MG63 (cell line): ENCODE results near the gene SDK1. TPM values are rescaled to one million over a fixed set of nuclear protein-coding genes. Genes with fewer than 3 reads are reported as not detected.

Source experiments
- DNase-seq: peaks from one replicate; pipeline ENCODE4 v3.0.0-alpha.2; 2020
- H3K27me3 ChIP-seq: fragments of 250-450 bp; sonication (Bioruptor Pico); 2 replicates; pipeline ENCODE4 v1.5.1; 2020; ENCODE audit warnings: mild to moderate bottlenecking, moderate library complexity
- H3K36me3 ChIP-seq: fragments of 250-450 bp; sonication (Bioruptor Pico); 2 replicates; pipeline ENCODE4 v1.5.1; 2020; ENCODE audit warnings: mild to moderate bottlenecking, moderate library complexity
- H3K4me3 ChIP-seq: fragments of 250-450 bp; sonication (Bioruptor Pico); 2 replicates; pipeline ENCODE4 v1.5.1; 2020; ENCODE audit warnings: mild to moderate bottlenecking, moderate library complexity
- H3K9me3 ChIP-seq: fragments of 250-450 bp; sonication (Bioruptor Pico); 2 replicates; pipeline ENCODE4 v1.5.1; 2020; ENCODE audit warnings: mild to moderate bottlenecking, moderate library complexity
- total RNA-seq: library from RNA; depleted of rRNA; stranded (reverse); fragments of >200 nt; shearing (Covaris generic); gene quantifications from 2 replicates; pipeline ENCODE4 v1.2.3, GENCODE V29; 2014; ENCODE audit warnings: low replicate concordance

The SDK1 gene
- total RNA-seq, 1 experiment from 2014 or later, result 1.1 TPM

DNA sequence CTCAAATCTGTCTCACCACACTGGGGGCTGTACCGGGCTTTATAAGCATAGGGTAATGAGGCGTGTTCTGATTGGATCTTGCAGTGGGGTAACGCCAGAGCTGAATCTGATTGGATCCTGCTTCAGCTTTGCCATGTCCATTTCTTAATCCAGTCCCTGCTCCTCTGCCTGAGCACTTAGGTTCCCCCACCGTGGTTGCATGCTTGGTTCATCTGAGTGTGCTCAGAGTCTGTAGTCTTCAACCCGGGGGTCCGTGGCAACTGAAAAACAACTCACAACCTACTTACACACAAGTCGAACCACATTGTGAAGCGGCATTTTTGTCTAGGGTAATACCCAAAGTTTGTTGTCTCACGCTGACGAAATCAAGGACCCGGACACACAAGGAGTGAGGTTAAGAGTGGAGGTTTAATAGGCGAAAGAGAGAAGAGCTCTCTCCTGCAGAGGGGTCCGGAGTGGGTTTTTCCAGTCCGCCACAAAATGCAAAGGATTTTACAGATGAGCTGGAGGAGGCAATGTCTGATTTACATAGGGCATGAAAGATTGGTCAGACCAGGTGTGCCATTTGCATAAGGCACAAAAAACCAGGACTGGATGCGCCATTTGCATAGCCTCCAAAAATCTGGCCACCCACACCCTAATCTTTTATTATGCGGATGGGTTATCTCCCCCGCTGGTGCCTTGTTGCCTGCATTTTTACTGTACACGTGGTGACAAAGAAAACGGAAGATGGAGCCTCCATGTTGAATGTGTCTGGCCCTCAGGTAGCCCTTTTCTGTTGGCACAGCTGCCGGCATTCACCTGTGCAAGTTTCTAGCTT, 739.3 kb downstream of the SDK1 start:
- DNase-seq, result no peak
- Histone ChIP-seq H3K9me3 (no peaks in the 10 kb centered on the region), H3K36me3 (no peaks in the 10 kb centered on the region), H3K27me3 (no peaks in the 10 kb centered on the region), H3K4me3 (no peak overlapping the region)

DNA sequence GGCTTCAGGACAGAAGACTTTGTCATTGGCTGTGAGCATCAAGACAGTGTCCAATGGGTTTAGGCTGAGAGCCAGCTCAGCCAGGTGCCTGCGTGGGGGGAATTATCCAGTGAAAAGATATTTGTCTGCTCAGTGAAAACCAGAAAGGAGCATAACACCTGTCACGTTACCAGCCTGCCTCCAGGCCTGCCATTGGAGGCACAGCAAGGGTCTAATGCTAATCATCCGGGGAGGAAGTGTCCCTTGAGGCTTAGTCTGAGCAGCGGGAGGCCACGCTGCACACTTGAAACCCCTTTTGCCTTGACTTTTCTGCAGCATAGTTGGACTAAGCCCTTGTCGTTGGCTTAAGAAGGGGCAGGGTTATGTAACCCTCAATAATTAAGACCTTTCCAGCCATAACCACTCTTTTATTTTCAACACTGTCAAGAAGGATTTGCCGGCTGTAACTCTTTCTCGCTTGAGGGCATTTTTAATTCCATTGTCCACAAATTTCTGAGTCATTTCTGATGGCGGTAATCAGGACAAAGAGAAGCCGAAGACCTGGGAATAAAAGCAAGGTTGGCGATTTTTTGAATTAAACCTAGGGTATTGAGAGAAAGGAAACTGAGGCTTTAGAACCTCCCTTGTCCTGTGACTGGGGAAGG, 741.5 kb downstream of the SDK1 start:
- Histone ChIP-seq H3K27me3 (no peaks in the 10 kb centered on the region), H3K9me3 (no peaks in the 10 kb centered on the region), H3K36me3 (no peaks in the 10 kb centered on the region), H3K4me3 (no peak overlapping the region)
- no peak for DNase-seq

DNA sequence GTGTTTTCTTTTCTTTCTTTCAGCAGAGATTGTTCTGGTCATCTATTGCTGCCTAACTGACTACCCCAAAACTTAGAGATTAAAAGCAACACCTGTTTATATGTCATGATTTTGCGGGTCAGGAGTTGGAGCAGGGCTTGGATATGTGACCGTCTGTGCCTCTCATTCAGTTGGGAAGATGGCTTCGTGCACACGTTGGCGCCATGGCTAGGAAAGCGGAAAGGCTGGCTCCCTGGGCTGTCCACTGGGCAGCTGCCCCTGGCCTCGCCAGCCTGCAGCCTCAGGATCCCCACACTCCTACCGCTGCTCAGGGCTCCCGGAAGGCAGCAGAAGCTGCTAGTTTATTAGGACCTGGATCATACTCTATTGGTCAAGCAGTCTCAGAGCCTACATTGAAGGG, 742.9 kb downstream of the SDK1 start:
- H3K9me3 ChIP-seq, result no peaks in the 10 kb centered on the region
- H3K36me3 ChIP-seq, result no peaks in the 10 kb centered on the region

DNA sequence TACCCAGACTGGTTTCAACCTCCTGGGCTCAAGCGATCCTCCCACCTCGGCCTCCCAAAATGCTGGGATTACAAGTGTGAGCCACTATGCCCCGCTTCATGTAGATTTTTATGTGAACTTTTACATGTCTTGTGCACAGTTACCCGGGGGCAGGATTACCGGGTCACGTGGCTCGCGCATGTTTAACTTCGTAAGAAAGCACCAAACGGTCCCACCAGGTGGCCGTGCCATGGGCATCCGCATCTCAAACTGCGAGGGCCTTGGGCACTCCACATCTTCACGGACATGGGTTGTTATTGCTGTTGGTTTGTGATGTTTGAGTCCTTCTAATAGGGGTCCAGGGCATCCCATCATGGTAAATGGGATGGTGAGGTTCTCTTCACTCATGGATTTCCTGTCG, 744.4 kb downstream of the SDK1 start:
- no peaks in the 10 kb centered on the region for H3K9me3 ChIP-seq
- no peak overlapping the region for H3K4me3 ChIP-seq
- H3K36me3 ChIP-seq, result no peaks in the 10 kb centered on the region
- DNase-seq, result no peak
- H3K27me3 ChIP-seq, result no peaks in the 10 kb centered on the region

More for the DNA sequence above, 742.9 kb downstream of the SDK1 start:
- no peaks in the 10 kb centered on the region for H3K27me3 ChIP-seq
- H3K4me3 ChIP-seq, result no peak overlapping the region
- DNase-seq, result no peak

DNA sequence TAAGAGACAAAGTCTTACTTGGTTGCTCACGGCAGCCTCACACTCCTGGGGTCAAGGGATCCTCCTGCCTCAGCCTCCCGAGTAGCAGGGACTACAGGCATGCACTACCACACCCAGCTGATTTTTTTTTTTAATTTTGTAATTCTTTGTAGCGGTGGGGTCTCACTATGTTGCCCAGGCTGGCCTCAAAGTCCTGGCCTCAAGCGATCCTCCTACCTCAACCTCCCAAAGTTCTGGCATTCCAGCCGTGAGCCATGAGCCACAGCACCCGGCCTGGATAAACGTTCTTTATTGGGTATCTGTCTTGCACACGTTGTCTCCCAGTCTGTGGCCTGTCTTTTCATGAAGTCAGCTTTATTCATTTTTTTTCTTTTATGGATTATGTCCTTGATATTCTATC, 744.9 kb downstream of the SDK1 start:
- no peaks in the 10 kb centered on the region for H3K9me3 ChIP-seq
- no peak overlapping the region for H3K4me3 ChIP-seq
- DNase-seq, result no peak
- no peaks in the 10 kb centered on the region for H3K36me3 ChIP-seq
- no peaks in the 10 kb centered on the region for H3K27me3 ChIP-seq

DNA sequence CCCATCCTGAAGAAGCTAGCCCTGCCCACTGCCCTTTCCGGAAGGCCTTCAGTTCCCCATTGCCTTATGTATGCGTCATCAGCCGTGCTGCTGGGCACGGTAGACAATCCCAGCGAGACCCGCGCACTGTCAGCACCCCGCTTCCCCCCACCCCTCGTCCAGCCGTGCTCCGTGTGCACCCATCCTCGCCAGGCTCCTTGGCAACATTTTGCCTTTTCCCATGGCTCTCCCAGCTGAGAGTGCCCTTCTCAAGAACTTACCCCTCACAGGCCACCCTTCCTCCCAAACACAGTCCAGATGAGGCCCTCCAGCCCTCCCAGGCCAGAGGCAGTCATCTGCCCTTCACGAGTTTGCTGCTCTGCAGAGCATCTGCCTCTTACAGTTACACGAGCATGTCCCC, 747.3 kb downstream of the SDK1 start:
- DNase-seq, result no peak
- no peaks in the 10 kb centered on the region for H3K27me3 ChIP-seq
- H3K9me3 ChIP-seq, result no peaks in the 10 kb centered on the region
- no peaks in the 10 kb centered on the region for H3K36me3 ChIP-seq
- no peak overlapping the region for H3K4me3 ChIP-seq

DNA sequence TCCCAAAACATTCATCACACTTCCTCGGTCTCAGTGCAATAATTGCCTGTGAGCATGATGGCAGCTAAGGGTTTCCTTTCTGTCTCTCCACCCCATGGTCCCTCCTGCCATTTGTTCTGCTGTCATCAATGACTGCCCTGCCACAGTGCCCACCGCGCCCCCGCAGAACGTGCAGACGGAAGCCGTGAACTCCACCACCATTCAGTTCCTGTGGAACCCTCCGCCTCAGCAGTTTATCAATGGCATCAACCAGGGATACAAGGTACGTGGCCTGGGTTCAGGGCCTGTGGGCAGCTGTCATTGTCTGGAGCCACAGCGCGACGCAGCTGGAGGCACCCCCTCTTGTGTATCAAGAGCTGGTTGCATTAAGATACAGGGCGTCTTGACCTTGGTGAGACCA, 748.1 kb downstream of the SDK1 start:
- H3K4me3 ChIP-seq, result no peak overlapping the region
- no peaks in the 10 kb centered on the region for H3K9me3 ChIP-seq
- no peaks in the 10 kb centered on the region for H3K36me3 ChIP-seq
- DNase-seq, result no peak
- H3K27me3 ChIP-seq, result no peaks in the 10 kb centered on the region

DNA sequence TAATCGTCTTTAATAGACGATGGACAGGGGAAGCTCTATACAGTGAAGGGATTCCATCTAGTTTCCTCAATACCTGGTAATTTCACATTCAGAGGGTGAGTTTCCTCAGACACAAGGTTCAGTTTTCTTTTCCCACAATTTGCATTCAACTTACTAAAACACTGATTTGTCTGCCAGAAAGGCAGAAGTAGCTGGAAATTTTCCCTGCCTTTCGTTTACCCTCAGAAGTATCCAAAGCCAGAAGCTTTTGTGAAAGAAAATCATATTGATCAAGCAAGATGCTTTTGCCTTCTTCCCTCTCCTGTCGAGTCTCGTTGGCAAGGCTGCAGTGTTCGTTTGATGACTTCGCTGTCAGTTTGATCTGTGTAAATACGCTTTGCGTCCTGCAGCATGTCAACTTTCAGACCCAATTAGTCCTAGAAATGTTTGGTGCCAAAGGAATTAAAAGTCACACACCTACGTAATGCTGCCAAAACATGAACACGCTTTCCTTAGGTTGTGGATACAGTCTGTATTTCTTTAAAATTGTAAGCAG, 749.1 kb downstream of the SDK1 start:
- Histone ChIP-seq H3K36me3 (no peaks in the 10 kb centered on the region), H3K27me3 (no peaks in the 10 kb centered on the region), H3K4me3 (no peak overlapping the region), H3K9me3 (no peaks in the 10 kb centered on the region)
- DNase-seq, result no peak

DNA sequence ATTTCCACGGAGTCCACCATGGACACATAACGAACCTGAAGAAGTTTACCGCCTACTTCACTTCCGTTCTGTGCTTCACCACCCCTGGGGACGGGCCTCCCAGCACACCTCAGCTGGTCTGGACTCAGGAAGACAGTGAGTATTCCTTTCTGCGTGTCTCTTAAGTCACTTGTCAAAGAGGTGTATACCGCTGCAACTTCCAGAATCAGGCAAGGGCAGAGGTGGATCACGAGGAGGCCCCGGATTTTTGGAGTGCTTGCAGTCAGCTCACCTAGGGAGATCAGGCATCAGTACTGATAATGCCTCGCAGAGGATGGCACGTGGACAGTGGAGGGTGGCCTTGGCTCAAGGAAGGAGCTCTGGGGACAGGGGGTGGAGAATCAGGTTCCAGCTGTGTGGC, 750.6 kb downstream of the SDK1 start:
- no peaks in the 10 kb centered on the region for H3K36me3 ChIP-seq
- no peaks in the 10 kb centered on the region for H3K9me3 ChIP-seq
- H3K4me3 ChIP-seq, result no peak overlapping the region
- DNase-seq, result no peak
- no peaks in the 10 kb centered on the region for H3K27me3 ChIP-seq

DNA sequence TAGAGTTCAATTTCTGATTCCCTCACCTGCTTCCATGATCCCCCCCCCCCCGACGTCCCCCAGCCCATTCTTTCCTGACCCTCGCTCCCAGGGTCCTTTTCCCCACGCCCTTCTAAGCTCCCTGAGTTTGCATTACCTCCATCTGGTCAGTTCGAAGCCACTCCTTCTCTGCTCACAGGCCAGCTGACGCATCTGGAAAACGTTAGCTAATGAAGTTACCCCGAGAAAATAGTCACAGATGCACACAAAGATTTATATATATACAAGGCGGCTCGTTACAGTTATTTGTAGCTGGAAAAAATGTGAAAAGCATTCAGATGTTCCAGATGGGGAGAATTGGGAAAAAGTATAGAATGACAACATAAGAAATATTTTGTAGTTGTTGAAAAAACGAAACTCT, 751.1 kb downstream of the SDK1 start:
- Histone ChIP-seq H3K9me3 (no peaks in the 10 kb centered on the region), H3K27me3 (no peaks in the 10 kb centered on the region), H3K36me3 (no peaks in the 10 kb centered on the region), H3K4me3 (no peak overlapping the region)
- no peak for DNase-seq

DNA sequence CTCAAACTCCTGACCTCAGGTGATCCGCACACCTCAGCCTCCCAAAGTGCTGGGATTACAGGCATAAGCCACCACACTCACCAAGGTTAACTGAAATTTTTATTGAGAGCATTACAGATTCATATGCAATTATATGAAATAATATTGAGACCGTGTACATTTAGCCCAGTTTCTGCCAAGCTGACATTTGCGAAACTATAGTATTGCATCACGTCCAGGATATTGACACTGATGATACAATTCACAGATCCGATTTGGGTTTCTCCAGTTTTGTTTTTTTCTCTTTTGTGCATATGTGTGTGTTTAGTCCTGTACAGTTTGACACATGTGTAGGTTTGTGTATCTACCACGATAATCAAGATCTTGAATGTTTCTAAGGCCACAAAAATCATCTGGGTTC, 753.1 kb downstream of the SDK1 start:
- DNase-seq, result no peak
- H3K9me3 ChIP-seq, result no peaks in the 10 kb centered on the region
- no peak overlapping the region for H3K4me3 ChIP-seq
- no peaks in the 10 kb centered on the region for H3K27me3 ChIP-seq
- no peaks in the 10 kb centered on the region for H3K36me3 ChIP-seq

DNA sequence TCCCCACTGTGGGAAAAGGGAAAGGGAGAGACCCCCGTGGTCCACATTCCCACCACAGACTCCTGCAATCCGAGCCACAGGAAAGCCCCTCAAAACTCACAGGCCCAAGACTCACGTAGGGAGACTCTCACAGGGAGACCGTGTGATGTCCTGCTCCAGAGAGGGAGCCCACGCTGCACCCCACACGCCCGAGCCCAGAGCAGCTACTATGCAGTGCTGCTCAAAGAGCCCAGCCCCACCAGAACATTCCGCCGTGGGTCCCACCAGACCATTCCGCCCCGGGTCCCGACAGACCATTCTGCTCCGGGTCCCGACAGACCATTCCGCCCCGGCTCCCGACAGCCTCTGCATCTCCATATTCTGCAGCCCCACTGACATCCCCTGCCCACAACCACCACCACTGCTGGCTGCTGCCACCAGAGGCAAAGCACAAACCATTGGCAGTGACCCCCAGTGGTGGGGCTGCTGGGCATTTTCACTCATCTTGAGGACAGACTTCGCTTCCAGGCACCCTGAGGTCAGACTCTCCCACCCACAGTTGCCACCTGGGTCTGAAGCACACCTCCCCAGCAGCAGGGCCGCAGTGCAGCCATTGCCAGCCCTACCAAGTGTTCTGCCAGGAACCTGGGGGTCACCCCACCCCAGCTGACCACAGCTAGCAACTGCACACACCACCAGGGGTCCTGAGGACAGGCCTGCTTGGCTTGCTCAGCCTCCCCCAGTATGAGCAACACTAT, 755.7 kb downstream of the SDK1 start:
- H3K9me3 ChIP-seq, result no peaks in the 10 kb centered on the region
- H3K4me3 ChIP-seq, result no peak overlapping the region
- H3K36me3 ChIP-seq, result no peaks in the 10 kb centered on the region
- no peak for DNase-seq
- no peaks in the 10 kb centered on the region for H3K27me3 ChIP-seq

DNA sequence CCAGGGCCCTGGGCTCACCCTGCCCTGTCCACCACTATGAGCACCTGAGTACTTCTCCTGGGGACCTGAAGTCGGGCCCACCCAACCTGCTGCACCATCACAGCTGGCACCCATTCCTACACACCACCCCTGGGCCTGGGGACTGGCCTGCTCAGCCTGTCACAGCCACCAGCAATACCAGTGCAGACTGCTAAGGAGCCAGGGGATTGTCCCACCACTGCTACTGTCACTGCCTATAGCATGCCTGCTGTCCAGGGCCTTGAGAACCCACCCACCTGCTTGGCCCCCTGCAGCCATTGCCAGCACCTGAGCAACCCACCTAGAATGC, 756.2 kb downstream of the SDK1 start:
- H3K4me3 ChIP-seq, result no peak overlapping the region
- no peaks in the 10 kb centered on the region for H3K36me3 ChIP-seq
- H3K27me3 ChIP-seq, result no peaks in the 10 kb centered on the region
- H3K9me3 ChIP-seq, result no peaks in the 10 kb centered on the region
- DNase-seq, result no peak

DNA sequence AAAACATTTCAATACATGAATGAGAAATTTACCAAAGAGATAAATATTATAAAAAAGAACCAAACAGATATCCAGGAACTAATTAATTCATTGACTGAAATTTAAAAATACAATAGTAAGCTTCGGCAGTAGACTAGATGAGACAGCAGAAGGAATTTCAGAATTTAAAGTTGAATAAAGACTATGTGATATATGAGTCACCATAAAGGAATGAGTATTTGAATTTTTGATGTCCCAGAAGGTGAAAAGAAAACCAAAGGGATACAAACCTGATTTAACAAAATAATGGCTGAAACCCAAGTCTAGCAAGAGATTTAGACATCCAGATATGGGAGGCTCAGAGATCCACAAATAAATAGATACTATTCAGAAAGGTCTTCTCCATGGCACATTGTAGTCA, 757.1 kb downstream of the SDK1 start:
- no peak for DNase-seq
- H3K4me3 ChIP-seq, result no peak overlapping the region
- no peaks in the 10 kb centered on the region for H3K36me3 ChIP-seq
- no peaks in the 10 kb centered on the region for H3K9me3 ChIP-seq
- H3K27me3 ChIP-seq, result no peaks in the 10 kb centered on the region

DNA sequence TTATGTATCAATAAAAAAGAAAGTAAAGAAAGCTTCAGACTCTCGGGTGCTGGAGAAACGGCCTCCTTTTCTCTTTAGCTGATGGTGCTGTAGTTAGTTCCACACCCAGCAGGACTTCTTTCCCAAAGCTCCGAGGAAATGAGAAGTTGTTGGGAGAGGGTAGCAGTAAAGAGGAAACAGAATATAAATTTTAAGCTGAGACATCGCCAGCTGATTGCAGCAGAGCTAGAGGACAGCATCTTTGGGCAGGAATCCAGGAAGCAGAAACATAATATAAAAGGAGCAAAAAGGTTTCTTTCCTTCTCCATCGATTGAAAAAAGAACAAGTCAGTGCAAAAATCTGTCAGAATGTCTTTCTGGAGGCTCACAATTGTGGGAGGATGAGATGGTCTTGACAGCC, 764.1 kb downstream of the SDK1 start:
- Histone ChIP-seq H3K27me3 (no peaks in the 10 kb centered on the region), H3K36me3 (no peaks in the 10 kb centered on the region), H3K4me3 (no peak overlapping the region), H3K9me3 (no peaks in the 10 kb centered on the region)
- DNase-seq, result no peak

DNA sequence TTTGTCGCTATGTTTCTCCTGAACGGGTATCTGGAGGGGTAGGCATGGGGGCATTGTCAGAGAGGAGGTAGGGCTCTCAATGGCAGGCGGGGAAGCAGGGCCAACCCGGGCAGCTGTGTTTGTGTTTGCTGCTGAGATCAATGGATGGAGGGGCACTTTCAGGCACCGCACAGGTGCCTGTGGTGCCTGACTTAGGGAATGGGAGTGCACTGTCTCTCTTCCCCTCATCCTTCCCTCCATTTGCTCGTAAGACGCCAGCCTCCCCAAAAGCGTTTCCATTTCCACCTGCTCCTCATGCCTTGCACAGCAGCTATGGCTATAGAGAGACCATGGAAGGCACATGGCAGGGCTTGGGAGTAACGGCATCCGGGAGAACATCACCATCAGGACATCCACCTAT, 765.2 kb downstream of the SDK1 start:
- no peaks in the 10 kb centered on the region for H3K36me3 ChIP-seq
- H3K4me3 ChIP-seq, result no peak overlapping the region
- no peaks in the 10 kb centered on the region for H3K27me3 ChIP-seq
- H3K9me3 ChIP-seq, result no peaks in the 10 kb centered on the region
- DNase-seq, result no peak

DNA sequence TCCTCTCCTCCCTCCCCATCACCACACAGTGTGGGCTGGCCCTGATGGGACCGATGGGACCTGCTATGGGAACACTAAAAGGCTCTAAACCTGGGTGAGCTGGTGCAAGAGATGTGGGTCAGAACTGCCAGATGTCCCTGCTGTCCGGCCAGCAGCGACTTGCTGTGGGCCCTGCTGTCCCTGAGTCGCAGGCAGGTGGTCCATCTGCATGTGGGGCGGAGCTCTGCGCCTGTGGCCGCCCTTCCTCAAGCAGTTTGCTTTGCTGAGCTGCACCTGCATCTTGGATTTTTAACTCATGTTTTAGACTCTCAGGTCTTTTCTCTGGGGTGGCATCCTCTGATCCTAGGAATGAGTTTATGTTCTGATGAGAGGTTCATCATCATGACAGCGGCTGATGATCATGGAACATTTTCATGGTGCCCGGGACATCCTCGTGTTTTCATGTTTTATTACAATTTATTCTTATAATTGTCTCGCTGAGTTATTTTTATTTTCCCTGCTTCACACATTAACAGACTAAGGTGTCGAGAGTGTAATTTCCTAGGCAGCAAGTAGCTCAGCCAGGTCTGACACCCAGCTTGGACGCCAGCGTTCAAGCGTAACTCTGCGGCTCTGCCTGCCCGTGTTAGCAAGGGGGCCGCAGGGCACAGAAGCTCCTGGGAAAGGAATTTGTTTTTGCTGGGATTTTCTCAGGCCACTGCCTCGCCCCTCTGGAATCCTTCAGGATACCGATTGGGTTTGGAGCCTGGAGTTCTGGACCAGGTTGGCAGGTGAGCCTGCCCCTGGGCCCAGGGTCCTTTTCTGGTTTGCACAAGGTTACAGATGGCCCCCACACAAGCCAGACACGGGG, 765.8 kb downstream of the SDK1 start:
- H3K27me3 ChIP-seq, result no peaks in the 10 kb centered on the region
- no peak for DNase-seq
- H3K36me3 ChIP-seq, result no peaks in the 10 kb centered on the region
- H3K4me3 ChIP-seq, result no peak overlapping the region
- H3K9me3 ChIP-seq, result no peaks in the 10 kb centered on the region
